ENCODE measurements around the gene SPRED2.

The SPRED2 gene

GRCh38 chr2:65443509-65444186 is 11.2 kb upstream of the SPRED2 start:
- DNase-seq (ENCODE audit: low read depth in 2 of 2, low spot score in 1 of 2) = no peak

- no peak for DNase-seq (ENCODE audit: low read depth in 2 of 2, low spot score in 1 of 2)
Observed at GRCh38 chr2:65442420-65443020, 10.1 kb upstream of the SPRED2 start.

- no peak for DNase-seq (ENCODE audit: low read depth in 2 of 2, low spot score in 1 of 2)
Observed at GRCh38 chr2:65438137-65438899, 5.9 kb upstream of the SPRED2 start.

GRCh38 chr2:65437392-65438135 is 5.2 kb upstream of the SPRED2 start:
- DNase-seq (ENCODE audit: low read depth in 2 of 2, low spot score in 1 of 2) = no peak

- no peak for DNase-seq (ENCODE audit: low read depth in 2 of 2, low spot score in 1 of 2)
Observed at GRCh38 chr2:65436824-65437221, 4.4 kb upstream of the SPRED2 start.

GRCh38 chr2:65436169-65436823 is 3.9 kb upstream of the SPRED2 start:
- DNase-seq (ENCODE audit: low read depth in 2 of 2, low spot score in 1 of 2) = no peak

GRCh38 chr2:65435625-65436168 is 3.3 kb upstream of the SPRED2 start:
- no peak for DNase-seq (ENCODE audit: low read depth in 2 of 2, low spot score in 1 of 2)

- DNase-seq (ENCODE audit: low read depth in 2 of 2, low spot score in 1 of 2) = no peak
Observed at GRCh38 chr2:65434592-65435241, 2.3 kb upstream of the SPRED2 start.

- DNase-seq (ENCODE audit: low read depth in 2 of 2, low spot score in 1 of 2) = no peak
Observed at GRCh38 chr2:65431421-65432226, 775 bp downstream of the SPRED2 start.

- no peak for DNase-seq (ENCODE audit: low read depth in 2 of 2, low spot score in 1 of 2)
Observed at GRCh38 chr2:65430603-65431420, 1.6 kb downstream of the SPRED2 start.

GRCh38 chr2:65429786-65430602 is 2.4 kb downstream of the SPRED2 start:
- DNase-seq (ENCODE audit: low read depth in 2 of 2, low spot score in 1 of 2) = no peak

GRCh38 chr2:65427532-65427931 is 4.9 kb downstream of the SPRED2 start:
- no peak for DNase-seq (ENCODE audit: low read depth in 2 of 2, low spot score in 1 of 2)

GRCh38 chr2:65425276-65425675 is 7.1 kb downstream of the SPRED2 start:
- no peak for DNase-seq (ENCODE audit: low read depth in 2 of 2, low spot score in 1 of 2)

GRCh38 chr2:65424391-65424790 is 8.0 kb downstream of the SPRED2 start:
- no peak for DNase-seq (ENCODE audit: low read depth in 2 of 2, low spot score in 1 of 2)

- no peak for DNase-seq (ENCODE audit: low read depth in 2 of 2, low spot score in 1 of 2)
Observed at GRCh38 chr2:65421432-65421748, 11.0 kb downstream of the SPRED2 start.

- no peak for DNase-seq (ENCODE audit: low read depth in 2 of 2, low spot score in 1 of 2)
Observed at GRCh38 chr2:65420712-65421431, 11.5 kb downstream of the SPRED2 start.

- no peak for DNase-seq (ENCODE audit: low read depth in 2 of 2, low spot score in 1 of 2)
Observed at GRCh38 chr2:65417509-65418085, 14.8 kb downstream of the SPRED2 start.
